ENCODE results near the gene PTGS1. TPM values are rescaled to one million over a fixed set of nuclear protein-coding genes. Genes with fewer than 3 reads are reported as not detected.

The PTGS1 gene
- polyA plus RNA-seq, 1 donor = 9.2 TPM

GRCh38 chr9:122418016-122418415 lies 47.2 kb downstream of the PTGS1 start:
- no peak for DNase-seq
- H3K4me1 ChIP-seq (ENCODE audit: control insufficient read depth, insufficient read depth, low read length) = no peaks in the 10 kb centered on the region

GRCh38 chr9:122420315-122420714 lies 49.5 kb downstream of the PTGS1 start:
- Histone ChIP-seq H3K27ac (ENCODE audit: low read length) (no peak overlapping the region), H3K4me1 (ENCODE audit: control insufficient read depth, insufficient read depth, low read length) (no peaks in the 10 kb centered on the region), H3K27me3 (ENCODE audit: control insufficient read depth, insufficient read depth, low read length) (peaks cover 3% of the 10 kb centered on the region), H3K4me3 (ENCODE audit: low read length) (no peak overlapping the region), H3K36me3 (ENCODE audit: control insufficient read depth, insufficient read depth, low read length) (no peaks in the 10 kb centered on the region), H3K9me3 (ENCODE audit: control insufficient read depth, low read depth, low read length) (no peaks in the 10 kb centered on the region)
- DNase-seq = no peak
- 60% methylated on average over 1 of the region's 3 CpGs for WGBS (ENCODE audit: insufficient coverage, low lambda C conversion rate)

More at GRCh38 chr9:122418016-122418415, 47.2 kb downstream of the PTGS1 start:
- Histone ChIP-seq H3K4me3 (ENCODE audit: low read length) (no peak overlapping the region), H3K27me3 (ENCODE audit: control insufficient read depth, insufficient read depth, low read length) (no peaks in the 10 kb centered on the region), H3K27ac (ENCODE audit: low read length) (no peak overlapping the region), H3K9me3 (ENCODE audit: control insufficient read depth, low read depth, low read length) (no peaks in the 10 kb centered on the region), H3K36me3 (ENCODE audit: control insufficient read depth, insufficient read depth, low read length) (no peaks in the 10 kb centered on the region)

DNA sequence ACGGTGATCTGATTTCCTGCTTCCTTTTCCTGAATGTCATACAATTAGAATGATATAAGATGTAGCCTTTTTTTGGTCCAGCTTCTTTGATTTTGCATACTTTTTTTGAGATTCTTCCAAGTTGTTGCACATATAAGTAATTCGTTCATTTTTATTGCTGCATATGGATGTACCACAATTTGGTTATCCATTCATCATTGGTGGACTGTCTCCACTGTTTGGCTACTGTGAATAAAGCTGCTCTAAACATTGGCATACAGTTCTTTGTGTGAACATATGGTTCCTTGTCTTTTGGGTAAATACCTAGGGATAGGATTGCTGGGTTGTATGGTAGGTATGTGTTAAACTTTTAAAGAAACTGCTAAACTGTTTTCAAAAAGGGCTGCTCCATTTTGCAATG lies 54.3 kb downstream of the PTGS1 start:
- Histone ChIP-seq H3K9me3 (ENCODE audit: control insufficient read depth, low read depth, low read length) (no peaks in the 10 kb centered on the region), H3K4me1 (ENCODE audit: control insufficient read depth, insufficient read depth, low read length) (no peaks in the 10 kb centered on the region), H3K27me3 (ENCODE audit: control insufficient read depth, insufficient read depth, low read length) (peaks cover 3% of the 10 kb centered on the region), H3K4me3 (ENCODE audit: low read length) (no peak overlapping the region), H3K36me3 (ENCODE audit: control insufficient read depth, insufficient read depth, low read length) (no peaks in the 10 kb centered on the region), H3K27ac (ENCODE audit: low read length) (no peak overlapping the region)
- no peak for DNase-seq
- 60% methylated on average over 1 of the region's 2 CpGs for WGBS (ENCODE audit: insufficient coverage, low lambda C conversion rate)

- no peak for DNase-seq
- Histone ChIP-seq H3K27ac (ENCODE audit: low read length) (no peak overlapping the region), H3K4me1 (ENCODE audit: control insufficient read depth, insufficient read depth, low read length) (no peaks in the 10 kb centered on the region), H3K4me3 (ENCODE audit: low read length) (no peak overlapping the region), H3K36me3 (ENCODE audit: control insufficient read depth, insufficient read depth, low read length) (no peaks in the 10 kb centered on the region), H3K9me3 (ENCODE audit: control insufficient read depth, low read depth, low read length) (no peaks in the 10 kb centered on the region), H3K27me3 (ENCODE audit: control insufficient read depth, insufficient read depth, low read length) (peaks cover 6% of the 10 kb centered on the region)
- WGBS (ENCODE audit: insufficient coverage, low lambda C conversion rate) = 63% methylated on average over 1 of the region's 3 CpGs
These were observed 55.9 kb downstream of the PTGS1 start for GRCh38 chr9:122426723-122427122.

GRCh38 chr9:122442568-122442967 lies 71.7 kb downstream of the PTGS1 start:
- Histone ChIP-seq H3K4me3 (ENCODE audit: low read length) (no peak overlapping the region), H3K36me3 (ENCODE audit: control insufficient read depth, insufficient read depth, low read length) (no peaks in the 10 kb centered on the region), H3K9me3 (ENCODE audit: control insufficient read depth, low read depth, low read length) (no peaks in the 10 kb centered on the region), H3K27me3 (ENCODE audit: control insufficient read depth, insufficient read depth, low read length) (no peaks in the 10 kb centered on the region), H3K27ac (ENCODE audit: low read length) (no peak overlapping the region), H3K4me1 (ENCODE audit: control insufficient read depth, insufficient read depth, low read length) (no peaks in the 10 kb centered on the region)
- no CpG with 5 or more reads among the region's 1 CpG for whole genome bisulfite sequencing (ENCODE audit: insufficient coverage, low lambda C conversion rate)
- DNase-seq = no peak

GRCh38 chr9:122444041-122444733 lies 73.4 kb downstream of the PTGS1 start:
- Histone ChIP-seq H3K4me3 (ENCODE audit: low read length) (no peak overlapping the region), H3K27me3 (ENCODE audit: control insufficient read depth, insufficient read depth, low read length) (no peaks in the 10 kb centered on the region), H3K27ac (ENCODE audit: low read length) (no peak overlapping the region), H3K36me3 (ENCODE audit: control insufficient read depth, insufficient read depth, low read length) (no peaks in the 10 kb centered on the region), H3K4me1 (ENCODE audit: control insufficient read depth, insufficient read depth, low read length) (no peaks in the 10 kb centered on the region), H3K9me3 (ENCODE audit: control insufficient read depth, low read depth, low read length) (no peaks in the 10 kb centered on the region)
- no CpG with 5 or more reads among the region's 5 CpGs for WGBS (ENCODE audit: insufficient coverage, low lambda C conversion rate)
- DNase-seq = no peak

Other genes with a start within 250 kb of the PTGS1 start
- gene NDUFA8, start 211.2 kb upstream of the PTGS1 start, polyA plus RNA-seq = 62.9 TPM
- 2.2 TPM for gene MORN5, start 211.1 kb upstream of the PTGS1 start, polyA plus RNA-seq
- 1.1 TPM for gene LHX6, start 142.1 kb upstream of the PTGS1 start, polyA plus RNA-seq
- gene RBM18, start 106.2 kb upstream of the PTGS1 start, polyA plus RNA-seq = 16.2 TPM
- gene MRRF, start 106.1 kb upstream of the PTGS1 start, polyA plus RNA-seq = 59.7 TPM
- gene OR1J1, start 106.9 kb downstream of the PTGS1 start, polyA plus RNA-seq = not detected
- gene OR1J2, start 139.8 kb downstream of the PTGS1 start, polyA plus RNA-seq = not detected
- not detected for gene OR1J4, start 148.1 kb downstream of the PTGS1 start, polyA plus RNA-seq
- gene OR1N1, start 156.3 kb downstream of the PTGS1 start, polyA plus RNA-seq = not detected
- not detected for gene OR1N2, start 182.1 kb downstream of the PTGS1 start, polyA plus RNA-seq
- gene OR1L8, start 212.4 kb downstream of the PTGS1 start, polyA plus RNA-seq = 0.13 TPM
- not detected for gene OR1Q1, start 243.7 kb downstream of the PTGS1 start, polyA plus RNA-seq